ENCODE results near the gene F7.

F7 gene

GRCh38 chr13:113166681-113167080 lies 61.1 kb downstream of the F7 start (continued):
- TF ChIP-seq HIC1 (tag by site-specific recombination; IDR thresholded peaks at IDR 0.05) (no peak), ZNF610 (tag by site-specific recombination; IDR thresholded peaks at IDR 0.05; ENCODE audit: borderline replicate concordance) (no peak), ZSCAN18 (tag by site-specific recombination; IDR thresholded peaks at IDR 0.05) (no peak)

GRCh38 chr13:113167155-113167554 lies 61.6 kb downstream of the F7 start:
- Histone ChIP-seq H3K9me3 (ENCODE audit: control insufficient read depth, insufficient read depth, low read depth, low read length) (no peaks in the 10 kb centered on the region), H3K4me3 (ENCODE audit: low read depth, low read length) (no peak overlapping the region), H3K4me1 (ENCODE audit: control insufficient read depth, insufficient read depth, low read length) (no peaks in the 10 kb centered on the region), H3K36me3 (ENCODE audit: control insufficient read depth in 2 of 2, insufficient read depth in 1 of 2, low read length in 2 of 2) (peaks cover 0 to 24% of the 10 kb centered on the region in 2 experiments; a peak in 2 of 3 replicates), H3K27ac (ENCODE audit: extremely low read depth, low read depth, low read length) (no peak overlapping the region)
- CTCF ChIA-PET: no interaction called here
- no peak for TF ChIP-seq ZNF37A (tag by site-specific recombination; IDR thresholded peaks at IDR 0.05)
- TF ChIP-seq ZBTB10 (tag by site-specific recombination; IDR thresholded peaks at IDR 0.05): no peak
- TF ChIP-seq SCRT2 (tag by site-specific recombination; IDR thresholded peaks at IDR 0.05): peak; percentile 83
- TF ChIP-seq ZBTB7A (tag by site-specific recombination; IDR thresholded peaks at IDR 0.05; ENCODE audit: low read depth): no peak
- TF ChIP-seq, protein P1, sequence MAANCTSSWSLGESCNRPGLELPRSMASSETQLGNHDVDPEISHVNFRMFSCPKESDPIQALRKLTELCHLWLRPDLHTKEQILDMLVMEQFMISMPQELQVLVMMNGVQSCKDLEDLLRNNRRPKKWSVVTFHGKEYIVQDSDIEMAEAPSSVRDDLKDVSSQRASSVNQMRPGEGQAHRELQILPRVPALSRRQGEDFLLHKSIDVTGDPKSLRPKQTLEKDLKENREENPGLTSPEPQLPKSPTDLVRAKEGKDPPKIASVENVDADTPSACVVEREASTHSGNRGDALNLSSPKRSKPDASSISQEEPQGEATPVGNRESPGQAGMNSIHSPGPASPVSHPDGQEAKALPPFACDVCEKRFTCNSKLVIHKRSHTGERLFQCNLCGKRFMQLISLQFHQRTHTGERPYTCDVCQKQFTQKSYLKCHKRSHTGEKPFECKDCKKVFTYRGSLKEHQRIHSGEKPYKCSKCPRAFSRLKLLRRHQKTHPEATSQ (tag by site-specific recombination; IDR thresholded peaks at IDR 0.05): no peak
- POLR2A ChIA-PET: no interaction called here

DNA sequence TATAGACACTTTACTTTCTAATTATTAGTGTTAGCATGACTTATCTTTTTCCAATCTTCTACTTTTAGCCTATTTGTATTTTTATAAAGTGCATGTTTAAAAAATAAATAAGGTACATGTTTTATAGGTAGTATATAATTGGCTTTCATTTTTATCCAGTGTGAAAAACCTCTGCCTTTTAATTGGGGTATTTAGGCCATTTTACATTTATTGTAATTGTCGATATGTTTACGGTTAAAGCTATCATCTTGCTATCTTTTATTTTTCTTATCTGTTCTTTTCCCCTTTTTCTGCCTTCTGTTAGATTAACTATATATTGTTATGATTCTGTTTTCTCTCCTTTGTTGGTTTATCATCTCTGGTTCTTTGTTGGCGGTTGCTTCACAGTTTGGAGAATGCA lies 62.0 kb downstream of the F7 start:
- H3K4me3 ChIP-seq (ENCODE audit: low read depth, low read length): no peak overlapping the region
- ChIA-PET CTCF (no interaction called here), POLR2A (no interaction called here)
- no peaks in the 10 kb centered on the region for H3K4me1 ChIP-seq (ENCODE audit: control insufficient read depth, insufficient read depth, low read length)
- H3K36me3 ChIP-seq (ENCODE audit: control insufficient read depth in 2 of 2, insufficient read depth in 1 of 2, low read length in 2 of 2): peaks cover 0 to 28% of the 10 kb centered on the region in 2 experiments; a peak in 2 of 3 replicates
- H3K27ac ChIP-seq (ENCODE audit: extremely low read depth, low read depth, low read length): no peak overlapping the region
- H3K9me3 ChIP-seq (ENCODE audit: control insufficient read depth, insufficient read depth, low read depth, low read length): no peaks in the 10 kb centered on the region
- no peak for TF ChIP-seq ZBTB20 (tag by site-specific recombination; IDR thresholded peaks at IDR 0.05)
- TF ChIP-seq ZNF311 (tag by site-specific recombination; IDR thresholded peaks at IDR 0.05; ENCODE audit: borderline replicate concordance): no peak
- TF ChIP-seq, protein P2, sequence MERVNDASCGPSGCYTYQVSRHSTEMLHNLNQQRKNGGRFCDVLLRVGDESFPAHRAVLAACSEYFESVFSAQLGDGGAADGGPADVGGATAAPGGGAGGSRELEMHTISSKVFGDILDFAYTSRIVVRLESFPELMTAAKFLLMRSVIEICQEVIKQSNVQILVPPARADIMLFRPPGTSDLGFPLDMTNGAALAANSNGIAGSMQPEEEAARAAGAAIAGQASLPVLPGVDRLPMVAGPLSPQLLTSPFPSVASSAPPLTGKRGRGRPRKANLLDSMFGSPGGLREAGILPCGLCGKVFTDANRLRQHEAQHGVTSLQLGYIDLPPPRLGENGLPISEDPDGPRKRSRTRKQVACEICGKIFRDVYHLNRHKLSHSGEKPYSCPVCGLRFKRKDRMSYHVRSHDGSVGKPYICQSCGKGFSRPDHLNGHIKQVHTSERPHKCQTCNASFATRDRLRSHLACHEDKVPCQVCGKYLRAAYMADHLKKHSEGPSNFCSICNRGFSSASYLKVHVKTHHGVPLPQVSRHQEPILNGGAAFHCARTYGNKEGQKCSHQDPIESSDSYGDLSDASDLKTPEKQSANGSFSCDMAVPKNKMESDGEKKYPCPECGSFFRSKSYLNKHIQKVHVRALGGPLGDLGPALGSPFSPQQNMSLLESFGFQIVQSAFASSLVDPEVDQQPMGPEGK (tag by site-specific recombination; IDR thresholded peaks at IDR 0.05): no peak
- no peak for TF ChIP-seq ZNF114 (tag by site-specific recombination; IDR thresholded peaks at IDR 0.05)
- no peak for TF ChIP-seq ZBTB48 (tag by site-specific recombination; IDR thresholded peaks at IDR 0.05)
- TF ChIP-seq ZNF138 (tag by site-specific recombination; IDR thresholded peaks at IDR 0.05; ENCODE audit: borderline replicate concordance): no peak
- no peak for TF ChIP-seq ZNF175 (tag by site-specific recombination; IDR thresholded peaks at IDR 0.05)
- TF ChIP-seq SCRT2 (tag by site-specific recombination; IDR thresholded peaks at IDR 0.05): no peak
- no peak for TF ChIP-seq BCL6B (tag by site-specific recombination; IDR thresholded peaks at IDR 0.05)
- TF ChIP-seq ZBTB1 (tag by site-specific recombination; IDR thresholded peaks at IDR 0.05): no peak
- TF ChIP-seq ZNF146 (tag by site-specific recombination; IDR thresholded peaks at IDR 0.05): no peak
- no peak for TF ChIP-seq ZNF274 (IDR thresholded peaks at IDR 0.05; ENCODE audit: low read length)
- no peak for TF ChIP-seq ZNF274 (tag by site-specific recombination; IDR thresholded peaks at IDR 0.05; ENCODE audit: borderline replicate concordance)
- TF ChIP-seq ZNF510 (tag by site-specific recombination; IDR thresholded peaks at IDR 0.05; ENCODE audit: insufficient replicate concordance): no peak
- TF ChIP-seq OSR2 (tag by site-specific recombination; IDR thresholded peaks at IDR 0.05): no peak

Measured in HEK293 (cell line).